Psoas muscle (tissue), 8 donors: ENCODE results near the gene VPS51. TPM values are rescaled to one million over a fixed set of nuclear protein-coding genes. Genes with fewer than 3 reads are reported as not detected.

Source experiments
- ATAC-seq, 4 donors: fragments of 200-7000 bp; cut with Tn5 transposase; one replicate each; pipeline ENCODE4 v1.9.1; 2020; ENCODE audit warnings: moderate library complexity in 3 of 4, mild to moderate bottlenecking in 2 of 4
- DNase-seq, 2 donors: peaks; one replicate each; pipeline ENCODE4 v3.0.0-alpha.2; 2020
- H3K27ac ChIP-seq: fragments of 200-600 bp; one replicate; pipeline ENCODE4 v1.8.0; 2022
- H3K27me3 ChIP-seq, 3 donors: fragments of 200-600 bp in 1 of 3; one replicate each; pipeline versions ENCODE4 v1.6.1 to v1.8.0; 2013 to 2022; ENCODE audit warnings: low read length in 2 of 3, mild to moderate bottlenecking in 2 of 3, moderate library complexity in 1 of 3; ENCODE audit not compliant: insufficient read depth in 3 of 3
- H3K36me3 ChIP-seq, 2 donors: fragments of 200-600 bp in 1 of 2; one replicate each; pipeline versions ENCODE4 v1.6.1 to v1.8.0; 2013 to 2022; ENCODE audit warnings: low read depth in 1 of 2, mild to moderate bottlenecking in 1 of 2, moderate library complexity in 1 of 2; ENCODE audit not compliant: insufficient read depth in 1 of 2
- H3K4me1 ChIP-seq: fragments of 200-600 bp; one replicate; pipeline ENCODE4 v1.8.0; 2022
- H3K4me3 ChIP-seq: fragments of 200-600 bp; one replicate; pipeline ENCODE4 v1.8.0; 2022; ENCODE audit warnings: mild to moderate bottlenecking
- H3K9me3 ChIP-seq: fragments of 200-600 bp; one replicate; pipeline ENCODE4 v1.8.0; 2022
- CTCF ChIP-seq: fragments of 200-600 bp; IDR thresholded peaks from one replicate; pipeline ENCODE4 v1.8.0; 2022; ENCODE audit warnings: antibody characterized with exemption
- WGBS, 3 donors: extraction: QIAGEN DNeasy Blood & Tissue Kit; methylation state at CpG; one replicate each; pipeline versions ENCODE4 v1.1.6 to v1.1.7; 2013; 5-methylcytosine and 5-hydroxymethylcytosine counted together
- intact Hi-C, 2 donors: fragments of 100-400 bp; cut with DNase I; formaldehyde crosslinking; loops; one replicate each; pipeline versions ENCODE4 v1.11.0 to v1.14.2; 2022
- polyA plus RNA-seq, 3 donors: library from polyadenylated mRNA; stranded (reverse); fragments of 200-250 nt; gene quantifications; one replicate each; pipeline ENCODE4 v1.2.3, GENCODE V29; 2013
- total RNA-seq, 4 donors: library from RNA; stranded (reverse); fragmentation: NEBNext Ultra II Directional in 2 of 4; extraction: Animal tissue kit (Norgen Biotek cat#: 25700) in 2 of 4; gene quantifications; one replicate each; pipeline versions ENCODE4 v1.2.1 to v1.2.4, GENCODE V29; 2021 to 2023
- donor health status: healthy with polysubstance abuse.
- donor health status: DM: no; HTN: no; CAD: no; lungs with moderate emphysema.
- donor health status: Bipolar disorder and iron deficiency.
- donor health status: healthy.
- donor health status: DM: yes; HTN: yes; CAD: no.
- donor health status: DM: no; HTN: no; CAD: no.
- donor health status: DM: no; HTN: no; CAD: no.
- donor health status: DM: yes; HTN: yes; CAD: no.

The VPS51 gene
- total and polyA plus RNA-seq, 7 donors: 60.3 to 110 (median 90.5) TPM

- H3K36me3 ChIP-seq: peaks cover 0 to 33% of the 10 kb centered on the region in 2 donors
- H3K4me1 ChIP-seq: peaks cover 33% of the 10 kb centered on the region
- 65 to 75% (median 72%) methylated on average over 8 of the region's 8 CpGs for WGBS, 3 donors
- H3K4me3 ChIP-seq: peak overlapping the region; percentile 17
- no peak for TF ChIP-seq CTCF
- DNase-seq (no peak), ATAC-seq (peak; percentile 26 to 54 (median 48))
- intact Hi-C loops: no loop called here
- H3K27me3 ChIP-seq: no peaks in the 10 kb centered on the region
- peak overlapping the region; percentile 51 for H3K27ac ChIP-seq
- no peaks in the 10 kb centered on the region for H3K9me3 ChIP-seq
These were observed 6.4 kb downstream of the VPS51 start for GRCh38 chr11:65102142-65103095.

GRCh38 chr11:65103476-65103875 lies 7.5 kb downstream of the VPS51 start:
- Histone ChIP-seq H3K9me3 (no peaks in the 10 kb centered on the region), H3K27ac (no peak overlapping the region), H3K4me1 (peaks cover 26% of the 10 kb centered on the region), H3K36me3 (peaks cover 0 to 32% of the 10 kb centered on the region in 2 donors), H3K4me3 (no peak overlapping the region), H3K27me3 (no peaks in the 10 kb centered on the region)
- intact Hi-C loops: no loop called here
- TF ChIP-seq CTCF: no peak
- DNase-seq: no peak
- no peak for ATAC-seq

GRCh38 chr11:65104628-65105027 lies 8.6 kb downstream of the VPS51 start:
- 74 to 81% (median 78%) methylated on average over 4 of the region's 4 CpGs for WGBS, 3 donors
- intact Hi-C loops: no loop called here

GRCh38 chr11:65107078-65107477 lies 11.1 kb downstream of the VPS51 start:
- peaks cover 24% of the 10 kb centered on the region for H3K4me1 ChIP-seq
- ATAC-seq (no peak), DNase-seq (no peak)
- no peak overlapping the region for H3K27ac ChIP-seq
- no peak for TF ChIP-seq CTCF
- H3K27me3 ChIP-seq: no peaks in the 10 kb centered on the region
- no peak overlapping the region for H3K4me3 ChIP-seq
- WGBS, 3 donors: 92 to 94% (median 92%) methylated on average over 15 of the region's 15 CpGs
- no peaks in the 10 kb centered on the region for H3K9me3 ChIP-seq
- peaks cover 0 to 41% of the 10 kb centered on the region in 2 donors for H3K36me3 ChIP-seq
- intact Hi-C loops: no loop called here

More at GRCh38 chr11:65104628-65105027, 8.6 kb downstream of the VPS51 start:
- Histone ChIP-seq H3K27me3 (no peaks in the 10 kb centered on the region), H3K27ac (no peak overlapping the region), H3K4me1 (peaks cover 18% of the 10 kb centered on the region), H3K9me3 (no peaks in the 10 kb centered on the region), H3K4me3 (no peak overlapping the region), H3K36me3 (peaks cover 0 to 38% of the 10 kb centered on the region in 2 donors)
- no peak for ATAC-seq
- no peak for TF ChIP-seq CTCF
- no peak for DNase-seq
